HG03378 (cell line): ENCODE measurements around the gene MORC3.
"Not testable (repeated sequence)": the region's sequence is repeated elsewhere in the genome, so short reads cannot be mapped to it uniquely, and the experiment has no call there.

Source experiments
- ATAC-seq: cut with Tn5 transposase; IDR thresholded peaks from one replicate; pipeline ENCODE4 v1.9.1; 2021; ENCODE audit warnings: mild to moderate bottlenecking, moderate library complexity; ENCODE audit not compliant: unreplicated experiment

Gene MORC3

DNA sequence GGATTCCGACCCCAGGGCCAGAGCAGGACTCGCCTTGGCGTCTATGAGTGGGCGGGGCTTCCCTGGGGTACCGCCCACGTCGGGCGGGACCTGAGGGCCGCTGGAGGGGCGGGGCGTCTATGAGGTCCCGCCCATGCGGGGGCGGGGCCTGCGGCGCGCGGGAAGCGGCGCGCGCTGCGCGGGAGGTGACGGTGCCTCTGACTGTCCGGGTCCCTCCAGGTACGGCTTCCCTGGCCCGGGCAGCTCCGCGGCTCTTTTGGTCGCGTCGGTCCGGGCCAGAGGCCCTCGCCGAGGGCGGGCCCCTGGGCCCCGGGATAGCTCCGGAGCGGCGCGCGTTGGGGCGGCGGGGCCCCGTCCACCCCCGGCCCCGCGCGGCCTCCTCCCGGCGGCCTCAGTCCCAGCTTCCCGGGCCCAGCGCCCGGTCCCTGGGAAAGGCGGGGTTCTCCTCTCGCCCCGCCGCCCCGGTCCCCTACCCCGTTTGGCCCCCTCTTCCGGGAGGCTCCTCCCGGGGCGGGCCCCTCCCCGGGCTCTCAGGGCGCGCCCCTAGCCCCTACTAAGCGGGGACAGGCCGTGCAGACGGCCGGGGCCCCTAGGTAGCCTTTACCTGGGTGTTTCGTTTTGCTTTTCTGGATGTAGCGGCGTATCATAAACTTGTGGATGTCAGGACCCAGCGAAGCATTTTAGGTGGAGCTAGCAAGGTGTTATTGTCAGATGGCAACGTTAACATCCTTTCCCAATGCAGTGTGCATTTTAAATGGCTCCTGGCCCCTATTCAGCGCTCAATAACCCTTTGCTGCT lies 65.4 kb downstream of the MORC3 start, which contains the start of gene CHAF1B:
CHAF1B (plus strand) TSS at position 160 of the 798 bp plus-strand sequence. CDS start 745 bp downstream, outside the sequence.
- peak; percentile 80 for ATAC-seq

DNA sequence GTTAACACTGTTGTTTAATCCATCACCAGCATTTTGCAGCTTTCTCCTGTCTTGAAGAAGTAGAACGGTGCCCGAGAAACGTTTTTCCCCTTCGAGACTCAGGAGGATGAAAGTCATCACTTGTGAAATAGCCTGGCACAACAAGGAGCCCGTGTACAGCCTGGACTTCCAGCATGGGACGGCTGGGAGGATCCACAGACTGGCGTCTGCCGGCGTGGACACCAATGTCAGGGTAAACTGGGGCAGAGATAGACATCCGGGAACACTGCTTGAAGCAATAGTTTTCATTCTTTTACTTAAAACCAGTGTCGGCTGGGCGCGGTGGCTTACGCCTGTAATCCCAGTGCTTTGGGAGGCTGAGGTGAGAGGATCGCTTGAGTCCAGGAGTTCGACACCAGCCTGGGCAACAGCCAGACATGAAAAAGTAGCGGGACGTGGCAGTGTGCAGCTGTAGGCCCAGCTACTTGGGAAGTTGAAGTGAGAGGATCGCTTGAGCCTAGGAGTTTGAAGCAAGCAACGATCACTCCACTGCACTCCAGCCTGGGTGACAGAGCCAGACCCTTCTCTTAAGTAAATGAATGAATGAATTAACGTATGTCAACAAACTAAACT lies 66.1 kb downstream of the MORC3 start:
- no peak for ATAC-seq

DNA sequence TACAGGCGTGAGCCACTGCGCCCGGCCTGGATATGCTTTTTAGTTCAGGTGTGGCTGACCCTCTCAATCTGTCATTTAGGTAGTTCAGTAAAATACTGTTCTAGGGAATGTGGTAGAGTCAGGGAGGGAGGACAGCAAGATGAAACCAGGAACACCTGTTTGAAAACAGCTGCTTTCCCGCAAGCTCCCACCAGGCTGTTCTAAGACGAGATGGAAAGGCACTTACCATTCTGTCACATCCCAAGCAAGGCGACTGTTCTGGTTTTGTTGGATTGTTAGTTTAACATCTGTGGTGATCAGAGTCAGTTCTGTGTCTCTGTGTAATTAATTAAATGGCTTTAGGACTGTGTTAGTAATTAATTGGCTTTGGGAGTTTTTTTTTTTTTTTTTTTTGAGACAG lies 68.1 kb downstream of the MORC3 start:
- no peak for ATAC-seq

DNA sequence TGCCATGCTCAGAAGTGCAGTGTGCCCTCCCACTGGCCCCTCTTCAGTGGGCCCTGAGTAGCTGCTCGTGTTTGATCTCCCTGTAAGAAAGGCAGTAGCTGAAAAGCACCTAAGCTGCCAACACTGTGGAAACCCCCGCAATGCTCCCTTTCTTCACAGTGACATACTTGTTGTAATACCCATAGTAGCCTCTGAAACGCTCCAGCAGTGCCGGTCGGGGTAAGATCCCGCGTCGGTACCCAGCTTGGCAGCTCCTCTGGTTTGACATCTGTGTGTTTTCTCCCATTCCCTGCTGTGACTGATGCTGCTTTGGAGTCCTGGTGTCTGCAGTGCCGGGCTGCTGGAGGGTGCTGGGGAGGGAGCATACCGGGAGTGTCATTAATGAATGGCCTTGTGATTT lies 68.8 kb downstream of the MORC3 start:
- no peak for ATAC-seq

DNA sequence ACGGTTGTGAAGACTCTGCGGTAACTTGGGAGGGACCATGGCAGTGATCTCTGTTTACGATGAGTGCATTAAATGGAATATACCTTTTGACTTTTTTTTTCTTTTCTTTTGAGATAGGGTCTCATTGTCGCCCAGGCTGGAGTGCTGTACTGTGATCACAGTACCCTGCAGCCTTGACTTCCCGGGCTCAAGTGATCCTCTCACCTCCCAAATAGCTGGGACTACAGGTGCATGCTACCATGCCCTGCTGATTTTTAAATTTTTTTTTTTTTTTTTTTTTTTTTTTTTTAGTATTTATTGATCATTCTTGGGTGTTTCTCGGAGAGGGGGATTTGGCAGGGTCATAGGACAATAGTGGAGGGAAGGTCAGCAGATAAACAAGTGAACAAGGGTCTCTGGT lies 71.7 kb downstream of the MORC3 start:
- not testable (repeated sequence) for ATAC-seq

DNA sequence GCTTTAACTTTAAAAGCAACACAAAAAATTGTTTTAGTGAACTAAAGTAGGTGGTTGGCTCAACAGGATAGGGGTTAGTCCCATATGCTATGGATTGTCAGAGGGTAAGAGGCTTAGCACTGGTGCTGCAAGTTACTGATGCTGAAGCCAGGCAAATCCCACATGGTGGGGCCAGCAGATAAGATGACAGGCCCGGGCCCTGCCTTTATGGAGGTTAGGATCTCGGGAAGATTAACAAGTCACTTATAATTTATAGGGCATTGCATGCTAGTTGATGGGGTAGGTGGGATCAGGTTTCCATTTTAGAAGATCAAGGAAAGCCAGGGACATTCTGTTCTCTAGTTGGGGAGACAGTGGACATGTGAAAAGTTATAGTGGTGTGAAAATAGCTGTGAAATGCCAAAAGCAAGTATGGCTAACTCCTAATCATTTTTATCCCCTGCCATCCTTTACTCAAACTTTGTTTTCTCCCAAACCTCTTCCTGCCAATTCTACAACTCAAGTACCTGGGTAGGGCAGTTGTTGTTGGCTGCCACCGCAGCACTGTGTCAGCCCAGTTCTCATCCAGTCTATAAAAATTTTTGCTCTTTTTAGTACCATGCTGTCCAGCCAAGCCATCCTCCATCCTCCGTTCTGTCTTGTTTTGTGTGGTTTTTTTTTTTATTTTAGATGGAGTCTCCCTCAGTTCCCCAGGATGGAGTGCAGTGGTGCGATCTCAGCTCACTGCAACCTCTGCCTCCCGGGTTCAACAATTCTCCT lies 75.5 kb downstream of the MORC3 start:
- no peak for ATAC-seq

DNA sequence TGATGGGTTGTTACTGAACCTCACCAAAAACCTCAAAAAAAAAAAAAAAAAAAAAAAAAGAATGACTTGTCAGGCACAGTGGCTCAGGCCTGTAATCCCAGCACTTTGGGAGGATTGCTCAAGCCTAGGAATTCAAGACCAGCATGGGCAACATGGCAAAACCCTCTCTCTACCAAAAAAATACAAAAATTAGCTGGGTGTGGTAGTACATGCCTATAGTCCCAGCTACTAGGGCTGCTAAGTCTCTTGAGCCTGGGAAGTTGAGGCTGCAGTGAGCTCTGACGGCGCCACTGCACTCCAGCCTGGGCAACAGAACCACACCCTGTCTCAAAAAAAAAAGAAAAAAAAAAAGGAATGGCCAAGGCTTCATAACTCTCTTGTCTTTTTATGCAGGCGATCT lies 76.3 kb downstream of the MORC3 start:
- no peak for ATAC-seq

DNA sequence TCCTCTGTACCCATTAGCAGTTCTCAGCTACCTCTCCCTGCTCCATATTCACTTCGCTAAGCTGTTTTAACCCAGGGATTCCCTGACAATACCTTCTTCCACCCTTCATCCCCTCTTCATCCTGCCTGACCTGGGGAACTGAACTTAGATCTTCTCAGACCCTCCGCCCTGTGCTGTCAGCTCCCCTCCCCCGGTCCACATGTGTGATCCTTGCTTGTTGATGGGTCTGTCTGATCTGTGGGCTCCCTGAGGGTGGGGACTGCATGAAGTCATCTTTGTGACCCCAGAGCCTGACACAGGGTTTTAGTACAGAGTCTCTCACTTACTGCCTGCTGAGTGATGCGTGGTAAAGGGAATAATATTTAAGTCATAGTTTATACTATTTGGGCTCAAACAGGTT lies 77.0 kb downstream of the MORC3 start:
- ATAC-seq, result no peak

DNA sequence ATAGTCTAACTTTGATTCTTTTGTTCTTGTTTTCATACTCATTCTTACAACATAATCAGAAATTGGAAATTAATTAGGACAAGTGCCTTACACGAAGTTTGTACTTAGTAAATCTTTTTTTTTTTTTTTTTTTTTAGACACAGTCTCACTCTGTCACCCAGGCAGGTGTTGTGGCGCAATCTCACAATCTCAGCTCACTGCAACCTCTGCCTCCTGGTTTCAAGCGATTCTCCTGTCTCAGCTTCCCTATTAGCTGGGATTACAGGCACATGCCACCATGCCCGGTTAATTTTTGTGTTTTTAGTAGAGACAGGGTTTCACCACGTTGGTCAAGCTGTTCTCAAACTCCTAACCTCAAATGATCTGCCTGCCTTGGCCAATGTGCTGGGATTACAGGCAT lies 77.6 kb downstream of the MORC3 start:
- no peak for ATAC-seq

DNA sequence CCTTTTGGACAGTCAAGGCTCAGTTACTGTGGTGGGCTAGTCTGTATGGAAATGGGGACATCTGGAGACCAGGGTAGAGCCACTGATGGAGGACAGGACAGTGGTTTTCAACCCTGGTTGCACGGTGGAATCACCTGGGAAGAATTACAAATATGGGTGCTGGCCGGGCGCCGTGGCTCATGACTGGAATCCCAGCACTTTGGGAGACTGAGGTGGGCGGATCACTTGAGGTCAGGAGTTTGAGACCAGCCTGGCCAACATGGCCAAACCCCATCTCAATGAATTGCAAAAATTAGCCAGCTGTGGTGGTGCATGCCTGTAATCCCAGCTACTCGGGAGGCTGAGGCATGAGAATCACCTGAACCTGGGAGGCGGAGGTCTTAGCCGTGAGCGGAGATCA lies 79.7 kb downstream of the MORC3 start:
- not testable (repeated sequence) for ATAC-seq

DNA sequence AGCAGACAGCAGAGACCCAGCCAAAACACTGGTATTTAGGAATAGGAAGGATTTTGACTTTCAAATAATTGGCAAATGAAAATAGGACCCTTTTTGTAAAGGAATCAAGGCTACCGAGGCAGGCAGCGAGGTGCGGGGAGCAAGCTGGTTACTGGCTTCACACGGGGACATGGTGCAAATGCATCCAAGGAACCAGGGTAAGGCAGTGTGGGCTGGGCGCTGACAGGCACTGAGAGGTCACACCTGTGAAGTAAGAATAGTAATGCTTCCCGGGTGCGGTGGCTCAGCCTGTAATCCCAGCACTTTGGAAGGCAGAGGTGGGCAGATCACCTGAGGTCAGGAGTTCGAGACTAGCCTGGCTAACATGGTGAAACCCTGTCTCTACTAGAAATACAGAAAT lies 80.7 kb downstream of the MORC3 start:
- no peak for ATAC-seq

DNA sequence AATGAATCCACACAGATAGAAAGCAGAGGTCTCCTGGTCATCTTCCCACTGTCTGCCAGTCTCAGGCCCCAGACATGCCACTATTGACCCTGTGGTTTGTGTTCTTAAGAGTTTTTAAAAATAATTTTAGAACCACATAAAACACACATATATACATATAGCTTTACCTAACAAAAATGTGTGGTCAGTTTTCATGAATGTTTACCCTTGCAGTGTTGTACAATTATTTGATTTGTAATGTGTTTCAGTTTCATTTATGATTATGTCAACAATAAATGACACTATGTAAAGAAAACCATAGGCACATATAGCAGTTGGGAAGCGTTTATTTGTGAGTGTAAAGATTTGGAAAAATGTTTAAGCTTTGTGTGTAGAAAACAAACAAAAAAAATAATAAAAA lies 82.3 kb downstream of the MORC3 start:
- no peak for ATAC-seq

DNA sequence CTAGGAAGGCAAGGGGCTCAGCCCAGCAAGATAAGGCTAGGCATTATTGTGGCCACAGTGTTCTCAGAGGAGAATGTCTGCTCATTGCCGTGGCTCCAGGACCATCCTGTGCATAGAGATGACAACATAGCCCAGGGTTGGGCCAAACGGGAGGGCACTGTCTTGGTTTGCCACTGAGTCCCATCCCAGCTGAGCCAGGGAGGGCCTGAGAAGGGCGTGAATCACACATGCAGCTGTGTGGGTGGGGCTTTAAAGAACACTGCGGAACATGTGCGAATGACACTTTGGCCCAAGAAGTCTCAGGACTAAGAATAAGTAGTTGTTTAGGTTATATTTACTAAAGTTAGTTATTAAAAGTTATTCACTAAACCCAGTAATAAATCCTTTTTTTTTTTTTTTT lies 83.7 kb downstream of the MORC3 start:
- ATAC-seq, result no peak

DNA sequence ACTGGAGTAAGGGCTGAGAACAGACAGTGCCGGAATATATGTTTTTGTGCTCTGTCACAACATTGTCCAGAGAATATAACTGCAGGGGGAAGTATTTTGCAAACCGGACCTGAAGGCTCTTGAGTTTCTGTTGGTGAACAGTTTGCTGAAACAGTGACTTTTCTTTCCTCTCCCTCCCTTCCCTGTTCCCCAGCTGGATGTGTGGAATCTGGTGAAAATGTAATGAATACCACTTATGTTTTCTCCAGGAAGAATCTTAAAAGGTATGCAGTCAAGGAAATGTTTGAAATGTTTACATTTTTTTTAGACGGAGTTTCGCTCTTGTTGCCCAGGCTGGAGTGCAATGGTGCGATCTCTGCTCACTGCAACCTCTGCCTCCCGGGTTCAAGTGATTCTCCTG lies 88.6 kb downstream of the MORC3 start:
- no peak for ATAC-seq

DNA sequence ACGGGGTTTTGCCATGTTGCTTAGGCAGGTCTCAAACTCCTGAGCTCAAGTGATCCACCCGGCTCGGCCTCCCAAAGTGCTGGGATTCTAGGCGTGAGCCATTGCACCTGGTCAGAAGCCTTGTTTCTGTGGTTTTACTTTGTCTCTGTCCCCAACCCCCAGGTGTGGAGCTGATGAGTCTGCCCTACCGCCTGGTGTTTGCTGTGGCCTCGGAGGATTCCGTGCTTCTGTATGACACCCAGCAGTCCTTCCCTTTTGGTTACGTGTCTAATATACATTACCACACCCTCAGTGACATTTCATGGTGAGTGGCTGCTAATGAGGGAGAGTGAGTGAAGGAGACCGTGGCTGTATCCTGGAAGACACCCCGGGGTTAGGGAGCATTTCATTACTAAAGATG lies 91.3 kb downstream of the MORC3 start:
- ATAC-seq, result no peak

DNA sequence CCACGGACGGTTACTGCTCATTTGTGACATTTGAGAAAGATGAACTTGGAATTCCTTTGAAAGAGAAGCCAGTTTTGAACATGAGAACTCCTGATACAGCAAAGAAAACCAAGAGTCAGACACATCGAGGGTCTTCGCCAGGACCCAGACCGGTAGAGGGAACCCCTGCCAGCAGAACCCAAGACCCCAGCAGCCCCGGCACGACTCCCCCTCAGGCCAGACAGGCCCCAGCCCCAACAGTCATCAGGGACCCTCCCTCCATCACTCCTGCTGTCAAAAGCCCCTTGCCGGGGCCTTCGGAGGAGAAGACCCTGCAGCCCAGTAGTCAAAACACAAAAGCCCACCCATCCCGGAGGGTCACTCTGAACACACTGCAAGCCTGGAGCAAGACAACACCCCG lies 92.9 kb downstream of the MORC3 start:
- no peak for ATAC-seq

DNA sequence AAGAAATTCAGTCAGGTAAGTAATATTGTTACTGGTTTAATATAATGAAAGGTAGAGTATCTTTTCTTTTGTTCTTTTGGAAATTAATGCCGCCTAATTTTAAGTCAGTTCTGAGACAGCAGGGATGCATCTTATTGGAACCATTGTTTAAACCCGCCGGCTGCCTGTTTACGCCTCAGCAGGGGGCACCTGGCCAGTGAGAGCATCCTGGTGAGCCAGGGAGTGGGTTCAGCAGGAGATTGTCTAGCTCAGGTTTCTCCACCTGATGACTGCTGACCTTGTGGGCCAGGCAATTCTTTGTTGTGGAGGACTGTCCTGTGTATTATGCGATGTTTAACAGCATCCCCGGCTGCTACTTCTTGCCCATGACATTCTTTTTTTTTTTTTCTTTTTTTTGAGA lies 95.4 kb downstream of the MORC3 start:
- ATAC-seq, result no peak

DNA sequence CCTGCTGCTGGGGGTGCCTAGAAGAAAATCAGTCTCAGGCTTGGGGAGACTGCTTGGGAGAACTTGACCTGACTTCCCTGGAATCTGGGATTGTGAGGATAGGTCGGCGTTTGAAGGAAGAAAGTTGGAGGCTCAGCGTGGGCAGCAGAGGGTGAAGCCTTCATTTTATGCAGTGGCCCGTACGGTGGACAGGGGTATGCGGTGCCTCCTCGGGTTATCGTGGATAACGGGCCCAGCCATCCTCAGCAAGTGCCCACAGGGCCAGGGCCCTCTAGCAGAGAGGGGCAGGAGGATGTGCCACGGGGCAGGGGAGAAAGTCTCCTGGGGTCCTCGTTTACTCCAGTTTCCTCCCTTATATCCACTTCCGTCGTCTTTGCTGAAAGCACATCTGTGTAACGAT lies 99.2 kb downstream of the MORC3 start:
- ATAC-seq, result no peak

DNA sequence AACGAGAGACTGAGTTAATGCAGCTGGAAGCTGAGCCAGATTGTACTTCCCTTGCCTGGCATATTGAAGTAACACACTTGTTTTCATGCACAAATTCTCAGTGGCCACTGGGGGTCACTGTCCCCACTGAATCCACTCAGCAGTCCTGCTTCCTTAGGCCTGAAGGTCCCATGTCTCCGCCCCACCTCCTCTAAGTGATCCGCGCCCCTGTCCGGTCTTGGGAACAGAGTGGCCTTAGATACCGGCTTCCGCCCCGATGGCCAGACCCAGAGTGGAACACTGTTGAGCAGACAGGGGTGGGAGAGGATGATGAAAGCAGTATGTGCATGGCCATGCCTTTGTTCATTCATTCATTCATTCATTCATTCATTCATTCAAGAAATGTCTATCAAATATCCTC lies 100.0 kb downstream of the MORC3 start:
- peak; percentile 66 for ATAC-seq

DNA sequence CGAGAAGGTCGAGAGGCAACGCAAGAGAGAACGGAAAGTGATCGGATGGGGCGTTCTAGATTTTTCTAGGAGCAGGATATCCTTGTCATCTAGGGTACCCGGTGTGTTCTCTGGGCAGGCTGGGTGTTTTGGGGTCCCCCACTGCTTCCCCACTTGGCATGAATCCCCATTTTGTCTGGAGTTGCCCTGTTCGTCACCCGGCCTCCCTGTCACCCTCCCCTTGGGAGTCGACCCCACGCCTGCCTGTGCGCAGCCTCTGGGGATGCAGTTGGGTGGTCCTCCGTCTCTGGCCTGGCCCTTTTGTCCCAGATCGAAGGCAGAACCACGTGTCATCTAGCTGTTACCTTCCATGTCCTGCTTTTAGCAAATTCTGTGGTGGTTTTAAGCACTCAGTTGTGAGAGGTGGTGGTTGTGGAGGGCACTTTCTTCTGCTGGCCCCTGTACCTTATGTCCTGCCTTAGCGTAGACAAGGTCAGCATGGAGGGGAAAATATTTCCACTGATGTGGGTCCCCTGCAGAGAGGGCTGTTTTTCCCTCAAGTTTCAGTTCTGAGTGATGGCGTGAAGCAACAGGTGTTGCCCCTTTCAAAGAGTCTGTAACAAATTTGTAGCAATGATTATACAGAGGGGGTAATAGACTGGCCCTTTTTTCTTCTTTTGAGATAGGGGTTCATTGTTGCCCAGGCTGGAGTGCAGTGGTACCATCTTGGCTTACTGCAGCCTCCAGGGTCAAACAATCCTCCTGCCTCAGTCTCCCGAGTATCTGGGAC lies 100.8 kb downstream of the MORC3 start:
- ATAC-seq, result no peak
